Left lobe of liver (tissue), 2 donors: ENCODE data around the gene POU3F2. TPM values are rescaled to one million over a fixed set of nuclear protein-coding genes. Genes with fewer than 3 reads are reported as not detected.
A peak's percentile ranks its signal among the peaks of the same experiment; 100 is the strongest.

Source experiments
- ATAC-seq: fragments of 200-7000 bp; cut with Tn5 transposase; one replicate; pipeline ENCODE4 v1.9.1; 2020; ENCODE audit warnings: mild to moderate bottlenecking, moderate library complexity
- DNase-seq: peaks from one replicate; pipeline ENCODE4 v3.0.0-alpha.2; 2020; ENCODE audit warnings: low spot score
- total RNA-seq: library from RNA; stranded (reverse); gene quantifications from one replicate; pipeline ENCODE4 v1.2.1, GENCODE V29; 2021
- donor health status: DM: no; HTN: no; CAD: no; lungs with moderate emphysema.
- donor health status: DM: no; HTN: yes; CAD: no.

Gene POU3F2
- not detected for total RNA-seq

DNA sequence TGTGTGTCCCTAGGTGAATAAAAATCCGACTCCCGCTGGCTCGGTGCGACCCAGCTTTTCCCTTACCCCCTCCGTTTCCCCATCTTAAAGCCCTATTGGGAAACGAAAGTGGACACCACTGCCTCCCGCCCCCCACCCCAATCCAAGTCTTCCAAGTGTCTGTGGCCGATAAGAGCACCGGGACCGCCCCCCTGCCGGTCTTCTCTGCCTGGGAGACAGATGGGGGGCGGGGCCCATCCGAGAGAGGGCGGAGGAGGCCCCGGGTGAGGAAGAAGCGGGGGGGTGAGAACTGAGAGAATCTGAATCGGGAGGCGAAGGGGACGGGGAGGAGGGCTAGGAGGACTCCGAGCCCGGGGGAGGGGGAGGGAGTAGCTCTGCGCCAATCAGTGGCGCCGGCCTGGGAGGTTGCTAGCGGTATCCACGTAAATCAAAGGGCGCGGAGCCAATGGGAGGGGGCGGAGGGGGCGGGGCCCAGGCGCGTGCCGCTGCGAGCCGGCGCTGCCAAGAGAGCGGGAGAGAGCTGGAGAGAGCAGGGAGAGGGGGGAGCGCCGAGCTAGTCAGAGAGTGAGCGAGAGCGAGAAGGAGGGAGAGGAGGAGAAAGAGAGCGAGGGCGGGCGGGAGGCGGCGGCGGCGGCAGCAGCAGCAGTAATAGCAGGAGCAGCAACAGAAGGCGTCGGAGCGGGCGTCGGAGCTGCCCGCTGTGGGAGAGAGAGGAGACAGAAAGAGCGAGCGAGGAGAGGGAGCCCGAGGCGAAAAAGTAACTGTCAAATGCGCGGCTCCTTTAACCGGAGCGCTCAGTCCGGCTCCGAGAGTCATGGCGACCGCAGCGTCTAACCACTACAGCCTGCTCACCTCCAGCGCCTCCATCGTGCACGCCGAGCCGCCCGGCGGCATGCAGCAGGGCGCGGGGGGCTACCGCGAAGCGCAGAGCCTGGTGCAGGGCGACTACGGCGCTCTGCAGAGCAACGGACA is at the start of gene POU3F2:
TSS of gene POU3F2 (plus strand) at position 515 of the 972 bp plus-strand sequence. CDS start at position 815, 300 bp downstream.
- ATAC-seq = peak; percentile 39

DNA sequence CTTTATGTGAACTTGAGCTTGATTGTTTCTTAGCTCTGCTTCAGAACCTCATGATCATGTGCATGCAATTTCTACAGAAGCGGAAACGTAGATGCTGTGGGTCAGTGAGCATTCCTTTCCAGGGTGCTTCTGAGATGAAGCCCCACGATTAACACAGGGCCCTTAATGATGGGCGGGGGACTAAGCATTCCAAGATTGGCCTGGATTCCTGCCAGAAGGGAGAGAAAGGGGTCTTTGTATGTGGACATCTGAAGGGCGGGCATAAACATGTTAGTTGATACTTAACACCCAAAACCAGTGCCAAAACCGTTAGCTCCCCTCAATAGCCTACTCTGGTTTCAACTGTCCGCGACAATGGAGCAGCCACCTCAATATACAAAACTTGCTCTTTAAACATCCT is 46.9 kb upstream of the POU3F2 start:
- DNase-seq (no peak), ATAC-seq (no peak)

More for the DNA sequence above, at the start of gene POU3F2:
- no peak for DNase-seq

DNA sequence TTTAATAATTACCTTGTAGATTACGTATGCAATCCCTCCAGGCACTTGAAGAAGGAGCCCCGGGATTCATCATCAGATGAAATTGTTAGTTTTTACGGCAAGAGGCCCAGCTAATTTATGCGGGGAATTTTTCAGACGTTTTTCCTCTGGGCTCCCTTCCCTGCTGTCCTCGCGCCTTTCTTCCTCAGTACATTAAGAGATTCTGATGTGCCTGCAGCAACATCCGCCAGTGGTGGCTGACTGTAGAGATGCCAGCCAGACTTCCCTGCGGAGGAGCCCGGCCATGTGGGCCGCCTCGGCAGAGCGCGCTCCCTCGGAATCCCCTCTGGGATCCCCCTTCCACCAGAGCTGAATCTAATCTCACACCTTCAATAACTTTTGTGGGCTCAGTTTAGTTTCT is 46.4 kb upstream of the POU3F2 start:
- DNase-seq = no peak
- ATAC-seq = no peak

DNA sequence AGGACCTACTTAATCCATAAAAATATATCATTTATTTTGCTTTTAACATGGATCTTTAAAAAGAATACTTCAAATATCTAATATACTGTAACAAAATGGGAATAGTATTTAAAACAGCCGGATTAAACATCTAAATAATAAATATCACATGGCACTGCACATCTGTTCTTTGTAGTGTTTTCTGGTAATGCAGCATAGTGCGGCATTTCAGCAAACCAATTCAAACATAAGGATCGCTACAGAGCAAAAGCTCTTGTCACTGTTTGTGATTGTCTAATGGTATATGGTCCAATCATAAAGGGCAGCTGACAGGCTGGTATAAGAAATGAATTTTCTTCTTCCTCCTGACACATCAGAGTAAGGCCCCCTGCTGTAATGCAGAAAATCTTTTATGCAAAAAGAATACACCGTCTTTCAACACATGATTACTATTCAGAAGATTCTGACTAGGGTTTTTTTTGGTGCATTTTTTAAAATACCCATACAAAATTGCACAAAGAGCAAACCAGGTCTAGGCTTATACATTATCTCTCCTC is 40.0 kb upstream of the POU3F2 start:
- DNase-seq (no peak), ATAC-seq (no peak)

DNA sequence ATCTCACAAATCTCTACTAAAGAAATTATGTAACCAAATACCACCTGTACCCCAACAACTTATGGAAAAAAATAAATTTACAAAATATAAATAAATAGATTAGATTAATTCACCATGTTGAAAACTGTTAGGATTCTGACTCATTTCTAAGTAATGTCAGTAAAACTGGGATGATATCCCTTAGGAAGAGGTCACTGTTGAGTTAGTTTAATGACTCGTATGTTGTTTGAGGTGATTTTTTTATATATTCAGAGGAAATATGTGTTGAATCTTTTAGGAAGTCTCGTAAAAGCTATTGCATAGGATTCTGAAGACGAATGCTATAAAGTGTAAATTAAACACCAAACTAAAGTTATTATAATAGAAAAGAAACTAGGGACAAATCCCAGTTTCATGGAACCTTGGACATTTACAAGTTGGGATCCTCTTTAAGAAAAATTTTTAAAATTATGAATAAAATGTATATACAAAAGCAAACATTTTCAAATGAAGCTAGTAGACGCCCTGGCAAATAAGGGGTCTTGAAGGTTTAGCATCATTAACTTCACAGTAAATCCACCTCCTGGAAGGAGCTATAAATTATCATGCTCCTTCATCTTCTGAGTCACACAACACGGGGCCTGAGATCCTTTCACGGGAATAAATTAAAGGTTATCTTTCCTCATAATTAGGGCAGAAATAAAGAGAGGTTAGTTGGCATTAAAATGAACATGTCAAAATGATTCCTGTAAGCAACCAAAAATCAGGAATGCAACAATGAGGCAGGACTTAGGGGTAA is 37.0 kb upstream of the POU3F2 start:
- no peak for ATAC-seq

DNA sequence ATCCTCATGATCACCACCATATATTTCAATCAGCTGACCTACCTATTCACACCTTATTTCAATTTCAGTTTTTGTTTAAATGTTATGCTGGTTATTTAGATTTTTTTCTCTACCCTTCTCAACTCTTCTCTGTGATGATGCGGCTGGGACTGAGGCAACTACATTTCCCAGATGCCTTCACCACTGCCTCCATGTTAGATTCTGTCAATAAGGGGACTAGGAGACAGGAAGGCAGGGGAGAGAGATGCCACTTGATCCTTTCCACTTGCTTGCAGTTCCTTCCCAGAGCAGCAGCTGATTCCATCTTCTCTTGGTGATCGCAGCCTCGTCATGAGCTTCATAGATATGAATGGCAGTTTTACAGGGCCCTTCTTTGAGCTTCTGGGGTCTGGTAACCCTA is 33.5 kb upstream of the POU3F2 start:
- DNase-seq (no peak), ATAC-seq (no peak)

More for the DNA sequence above, 37.0 kb upstream of the POU3F2 start:
- no peak for DNase-seq

DNA sequence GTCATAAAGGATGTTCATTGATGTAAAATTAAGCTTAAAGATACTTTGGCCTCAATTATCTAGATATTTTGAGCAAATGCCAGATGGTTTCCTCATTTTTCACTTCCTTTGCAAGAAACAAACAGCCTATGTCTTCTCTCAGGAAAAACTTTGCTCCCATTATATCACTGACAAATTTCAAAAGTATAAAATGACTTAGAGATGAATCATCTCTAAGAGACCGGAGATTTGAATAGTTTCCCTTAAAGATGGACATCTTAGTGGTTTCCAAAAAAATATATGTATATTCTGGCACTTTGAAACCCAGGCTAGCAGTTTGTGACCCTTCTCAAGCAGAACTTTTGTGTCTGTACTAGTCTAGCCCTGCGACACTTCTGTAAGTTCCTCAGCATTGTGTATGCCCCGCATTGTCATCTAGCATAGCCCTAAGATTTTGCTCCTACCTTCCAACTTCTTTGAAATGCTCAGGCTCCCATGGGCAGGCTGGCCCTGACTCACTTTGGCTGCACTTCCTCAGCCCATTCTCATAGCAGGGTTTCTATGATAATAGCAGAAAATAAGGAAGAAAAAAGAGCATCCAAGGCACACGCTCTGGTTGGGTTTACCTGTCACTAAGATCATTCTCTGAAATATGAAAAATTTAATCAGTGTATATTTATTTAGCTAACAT is 25.7 kb upstream of the POU3F2 start:
- DNase-seq (no peak), ATAC-seq (no peak)

DNA sequence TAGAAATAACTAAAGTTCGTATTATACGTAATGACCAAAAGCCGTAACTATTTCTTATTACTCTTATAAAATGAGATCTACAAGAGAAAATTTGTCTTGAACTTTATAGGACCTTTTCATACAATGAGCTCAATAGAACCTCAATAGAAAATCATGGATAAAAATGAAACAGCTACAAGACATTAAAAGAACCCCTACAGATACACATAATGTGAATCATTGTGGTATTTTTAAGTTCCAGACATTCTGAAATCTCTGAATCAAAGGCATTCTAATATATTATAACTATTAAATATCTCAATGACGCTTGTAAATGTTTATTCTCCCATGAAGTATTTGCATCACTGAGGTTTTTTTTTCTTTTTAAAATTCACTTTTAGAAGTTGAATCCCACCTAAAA is 22.2 kb upstream of the POU3F2 start:
- DNase-seq (no peak), ATAC-seq (no peak)

DNA sequence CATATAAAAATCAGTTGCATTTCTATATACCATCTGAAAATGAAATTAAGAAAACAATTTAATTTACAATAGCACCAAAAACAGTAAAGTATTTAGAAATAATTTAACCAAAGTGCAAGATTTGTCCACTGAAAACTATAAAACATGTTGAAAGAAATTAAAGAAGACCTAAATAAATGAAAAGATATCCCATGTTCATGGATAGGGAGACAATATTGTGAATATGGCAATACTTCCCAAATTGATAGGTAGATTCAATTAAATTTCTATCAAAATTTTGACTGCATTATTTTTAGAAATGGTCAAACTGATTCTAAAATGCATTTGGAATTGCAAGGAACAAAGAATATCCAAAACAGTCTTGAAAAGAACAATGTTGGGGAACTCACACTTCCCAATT is 17.6 kb upstream of the POU3F2 start:
- DNase-seq = no peak
- ATAC-seq = no peak

DNA sequence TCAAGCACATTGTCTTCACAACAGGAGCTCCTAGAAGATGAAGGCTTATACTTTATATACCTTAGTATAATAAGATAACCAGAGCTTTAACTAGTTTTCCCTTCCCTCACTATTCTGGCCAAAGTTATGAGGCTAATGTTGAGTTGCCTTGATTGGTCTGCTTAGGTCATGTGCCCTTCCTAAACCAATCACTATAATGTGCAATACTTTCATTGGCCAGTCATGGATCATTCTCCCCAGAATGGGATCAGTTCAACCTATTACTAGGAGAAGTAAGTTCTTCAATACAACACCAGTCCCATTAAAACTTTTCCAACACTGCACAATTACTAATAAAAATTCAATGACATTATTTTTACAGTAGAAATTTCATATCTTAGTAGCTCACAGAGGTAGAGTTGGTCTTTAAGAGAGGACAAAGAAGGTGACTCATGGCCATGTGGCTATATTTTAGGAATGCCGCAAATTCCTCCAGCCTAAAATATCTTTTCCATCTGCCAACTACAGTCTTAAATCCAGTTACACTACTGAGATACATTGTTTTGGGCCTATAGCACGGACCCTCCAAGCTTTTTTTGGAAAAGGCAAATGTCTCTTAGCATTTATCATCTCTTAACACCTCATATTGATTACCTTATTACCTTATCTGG is 12.5 kb upstream of the POU3F2 start:
- ATAC-seq = no peak
- no peak for DNase-seq

DNA sequence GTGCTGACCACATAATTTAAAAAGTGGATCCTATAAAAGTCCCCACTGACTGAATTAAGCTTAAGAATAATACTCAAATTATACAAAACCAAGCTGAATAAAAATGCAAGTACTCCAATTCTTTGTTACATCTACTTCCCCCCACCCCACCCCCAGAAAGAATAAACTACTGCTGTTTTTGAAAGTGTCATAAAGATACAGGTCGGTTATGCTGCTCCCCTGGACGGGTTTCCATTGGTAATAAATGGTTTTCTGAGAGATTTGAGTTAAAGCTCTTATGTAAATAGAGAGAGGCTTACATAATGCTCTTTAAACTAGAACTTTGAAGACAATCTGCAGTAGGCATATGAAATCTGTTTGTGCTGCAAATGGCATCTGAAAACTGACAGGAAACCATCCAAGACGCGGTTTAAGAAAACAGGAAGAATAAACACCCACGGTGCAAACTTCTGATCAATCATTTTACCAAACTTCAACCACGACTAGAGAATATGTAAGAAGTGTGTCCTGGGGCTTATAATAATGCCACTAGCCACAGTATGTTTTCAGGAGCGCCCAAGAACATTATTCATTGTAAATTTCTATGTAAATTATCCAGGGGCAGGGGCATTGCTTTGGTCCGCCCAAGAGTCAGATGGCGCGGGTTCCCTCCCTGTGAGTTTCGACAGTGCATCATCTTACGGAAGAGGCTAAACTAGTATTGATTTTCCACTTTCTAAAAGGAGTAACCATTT is 10.8 kb upstream of the POU3F2 start:
- DNase-seq = no peak
- no peak for ATAC-seq

DNA sequence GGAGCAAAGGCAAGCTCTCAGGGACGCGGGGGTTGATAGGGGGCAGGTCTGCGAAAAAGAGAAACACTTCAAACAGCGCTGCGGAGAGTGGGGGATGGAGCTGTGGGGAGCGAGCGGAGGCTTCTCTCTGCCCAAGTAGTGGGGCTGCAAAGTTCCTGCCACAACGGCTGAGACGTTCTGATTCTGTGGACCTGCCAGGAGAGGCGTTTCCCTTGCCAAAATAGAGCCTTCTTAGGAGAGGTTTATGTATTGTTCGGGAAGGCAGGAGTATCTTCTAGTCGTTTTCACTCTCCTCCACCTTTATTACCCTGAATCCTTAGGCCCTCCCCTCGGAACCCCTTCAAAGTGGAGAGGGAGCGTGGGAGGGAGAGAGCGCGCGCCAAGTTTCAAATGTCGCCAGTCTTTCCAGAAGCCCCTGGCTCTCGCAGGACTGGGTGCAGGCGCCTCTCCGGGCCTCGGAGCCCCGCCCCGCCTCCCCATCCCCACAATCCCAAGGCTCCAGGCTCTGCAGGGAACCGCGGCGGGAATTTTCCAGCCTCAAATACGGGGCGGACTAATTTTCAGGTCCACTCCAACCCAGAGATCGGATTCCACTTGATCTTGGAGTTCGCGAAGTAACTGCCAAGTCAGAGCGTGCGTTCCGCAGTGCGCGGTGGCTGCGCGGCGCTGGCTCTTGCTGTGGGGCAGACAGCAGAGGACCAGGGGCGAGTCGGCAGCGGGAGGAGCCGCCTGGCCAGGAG is 10.0 kb upstream of the POU3F2 start:
- DNase-seq (no peak), ATAC-seq (no peak)

DNA sequence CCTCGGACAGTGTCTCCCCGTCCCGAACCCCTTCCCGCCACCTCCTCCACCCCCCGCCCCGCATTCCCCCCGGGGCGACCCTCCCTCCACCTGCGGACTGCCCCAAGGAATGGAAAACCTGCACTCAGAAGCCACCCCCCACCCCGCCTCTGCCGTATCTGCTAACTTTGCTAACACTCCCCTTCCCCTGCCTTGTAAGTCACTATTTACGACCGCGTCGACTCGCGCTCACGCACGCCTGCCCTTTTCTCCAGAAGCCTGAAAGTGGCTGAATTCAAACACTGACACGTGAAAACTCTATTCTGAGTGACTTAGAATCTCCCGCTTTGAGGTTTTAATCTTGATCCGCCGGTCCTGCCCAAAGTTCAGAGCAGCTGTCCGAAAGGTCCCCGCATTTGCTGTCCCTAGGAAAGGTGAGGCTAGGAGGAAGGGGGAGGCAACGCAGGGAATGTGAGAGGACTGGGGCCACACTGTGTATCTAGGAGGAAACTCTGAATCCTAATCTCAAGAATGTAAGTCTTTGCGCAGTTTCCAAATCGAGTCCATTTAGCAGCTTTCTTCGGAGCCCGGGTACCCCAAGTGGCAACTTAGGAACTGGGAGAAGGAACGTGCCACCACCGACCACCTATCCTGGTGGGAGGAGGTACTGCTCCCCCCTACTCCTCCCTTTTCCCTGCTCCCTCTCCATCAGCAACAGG is 9.3 kb upstream of the POU3F2 start:
- DNase-seq = no peak

DNA sequence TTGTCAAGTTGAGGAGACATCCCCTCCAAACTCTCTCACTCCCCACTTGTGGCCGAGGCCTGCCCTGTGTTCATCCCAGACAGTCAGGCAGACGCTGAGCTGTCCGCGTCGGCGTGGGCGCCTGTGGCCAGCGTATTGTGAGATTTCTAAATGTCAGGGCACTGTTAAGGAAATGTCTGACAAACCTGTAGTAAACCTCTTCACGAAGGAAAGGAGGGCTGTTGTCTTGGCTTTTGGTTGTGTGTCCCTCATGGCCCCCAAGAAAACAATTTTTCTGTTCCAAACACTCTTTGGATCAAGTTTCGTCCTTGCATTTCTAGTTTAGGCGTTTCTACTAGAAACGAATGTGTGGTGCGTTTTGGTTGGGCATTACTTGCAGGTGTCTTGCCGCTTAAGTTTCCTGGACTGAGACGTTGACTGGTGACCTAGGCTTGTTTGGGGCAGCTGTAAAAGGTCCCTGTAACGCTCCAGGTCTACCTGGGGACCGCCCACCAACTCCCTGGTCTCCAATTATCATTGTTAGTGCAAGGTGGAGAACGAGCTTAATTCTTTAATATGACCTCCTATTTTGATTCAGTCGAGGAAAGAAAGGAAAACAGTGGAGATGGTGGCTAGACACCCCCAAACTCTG is 8.7 kb upstream of the POU3F2 start:
- DNase-seq (no peak), ATAC-seq (no peak)

More for the DNA sequence above, 9.3 kb upstream of the POU3F2 start:
- no peak for ATAC-seq

DNA sequence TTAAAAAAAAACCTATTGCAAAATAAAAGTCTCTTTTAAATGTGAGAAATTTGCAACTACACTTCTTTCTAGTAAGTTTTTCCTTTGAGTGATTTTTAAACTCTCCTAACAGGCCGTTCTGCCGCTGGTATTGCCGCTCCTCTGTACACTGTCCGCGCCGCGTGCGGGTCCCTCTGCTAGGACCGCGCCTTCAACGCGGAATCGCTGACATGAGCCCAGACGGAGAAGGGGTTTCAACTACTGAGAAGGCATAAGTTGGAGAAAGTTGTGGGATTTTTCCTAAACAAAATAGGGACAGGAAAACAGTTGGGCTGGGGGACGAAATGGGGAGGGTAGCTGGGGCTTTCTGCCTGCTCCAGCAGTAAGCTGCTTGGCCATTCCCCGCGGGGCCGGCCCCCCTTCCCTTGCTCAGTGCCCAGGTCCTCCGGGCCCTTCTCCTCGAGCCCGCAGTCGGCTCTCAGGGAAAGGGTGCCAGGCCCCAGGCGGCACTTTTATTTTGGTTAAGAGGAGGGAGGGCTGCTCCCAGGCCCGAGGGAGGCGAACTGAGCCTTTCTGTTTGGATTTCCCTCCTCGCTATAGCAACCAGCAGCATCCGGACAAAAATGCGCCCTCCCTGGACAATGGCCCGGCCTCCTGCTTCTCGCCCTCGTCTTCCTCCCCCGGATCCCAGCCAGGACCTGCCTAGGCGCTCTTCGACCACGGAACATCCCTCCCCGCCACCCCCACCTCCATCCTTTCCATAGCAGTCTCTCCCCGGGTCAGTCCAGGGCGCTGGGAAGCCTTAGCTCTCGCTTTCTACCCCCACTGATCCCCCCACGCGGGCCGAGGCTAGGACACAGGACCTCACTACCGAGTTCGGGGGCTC is 6.8 kb upstream of the POU3F2 start:
- DNase-seq (no peak), ATAC-seq (no peak)

DNA sequence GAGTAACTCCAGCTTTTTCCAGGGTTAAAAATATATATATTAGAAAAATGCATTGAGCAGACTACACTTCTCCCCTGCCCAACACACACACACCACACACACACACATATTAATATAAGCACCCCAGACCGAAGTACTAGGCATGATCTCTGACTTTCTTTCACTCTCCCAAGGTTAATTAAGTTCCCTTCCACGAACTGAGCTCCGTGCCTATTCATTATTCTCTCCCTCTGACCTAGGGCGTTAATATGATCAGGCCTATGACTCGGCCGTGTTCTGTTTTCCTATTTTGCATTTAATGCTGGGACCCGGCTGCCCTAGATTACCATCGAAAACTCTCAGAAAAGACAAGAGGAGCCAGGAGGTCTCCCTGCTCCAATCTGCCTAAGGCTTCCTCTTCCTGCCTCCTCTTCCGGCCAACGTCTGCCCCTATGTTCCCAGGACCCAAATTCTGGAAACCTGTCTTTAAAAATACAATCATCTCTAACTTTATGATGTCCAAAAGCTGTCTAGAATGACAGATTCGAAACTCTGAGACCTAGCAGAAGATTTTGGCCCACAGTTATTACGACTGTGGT is 6.1 kb upstream of the POU3F2 start:
- ATAC-seq (no peak), DNase-seq (no peak)

DNA sequence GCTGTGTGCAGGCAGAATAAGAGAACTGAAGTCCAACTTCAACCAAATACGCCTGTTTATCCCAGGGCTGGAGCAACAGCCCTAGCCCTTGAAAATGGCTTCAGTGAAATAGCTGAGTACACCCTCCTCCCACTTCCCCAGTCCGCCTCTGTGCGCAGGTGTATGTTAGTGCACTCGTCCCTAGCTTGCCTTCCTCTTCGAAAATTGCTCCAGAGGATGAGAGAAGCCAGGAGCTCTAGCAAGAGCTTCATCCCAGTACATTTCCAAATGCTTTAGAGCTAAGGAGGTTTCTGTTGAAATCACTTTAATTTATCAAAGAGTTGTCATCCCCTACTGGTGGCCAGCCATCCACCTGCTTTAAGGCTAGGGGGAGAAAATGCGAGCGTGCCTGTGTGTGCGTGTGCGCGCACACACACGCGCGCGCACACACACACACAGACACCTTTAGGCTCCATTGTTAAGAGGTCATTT is 5.4 kb upstream of the POU3F2 start:
- ATAC-seq (no peak), DNase-seq (no peak)
